ENCODE results near the gene BAZ2B. TPM values are rescaled to one million over a fixed set of nuclear protein-coding genes. Genes with fewer than 3 reads are reported as not detected.

BAZ2B gene
- total and polyA plus RNA-seq, 7 experiments from 2014 or later = 9.9 to 57.4 (median 15.3) TPM

- Mint-ChIP-seq H3K9me3 (no peaks in the 10 kb centered on the region), H3K27me3 (peaks cover 17 to 43% (median 37%) of the 10 kb centered on the region in 5 donors), H3K4me1 (peaks cover 10 to 18% (median 15%) of the 10 kb centered on the region in 7 donors), H3K4me3 (no peak overlapping the region), H3K36me3 (peaks cover 0 to 6% (median 2%) of the 10 kb centered on the region in 5 donors), H3K27ac (no peak overlapping the region)
- ATAC-seq (no peak), DNase-seq (no peak)
- Histone ChIP-seq H3K9me3 (ENCODE audit: control insufficient read depth in 2 of 3, low read length in 3 of 3) (no peaks in the 10 kb centered on the region), H3K4me1 (ENCODE audit: control insufficient read depth in 2 of 2, insufficient read depth in 2 of 2, low read length in 2 of 2) (peaks cover 4 to 5% of the 10 kb centered on the region in 2 donors), H3K36me3 (ENCODE audit: control insufficient read depth in 2 of 3, insufficient read depth in 3 of 3, low read length in 3 of 3) (no peaks in the 10 kb centered on the region), H3K27ac (ENCODE audit: low read depth, low read length) (no peak overlapping the region), H3K4me3 (ENCODE audit: low read length) (no peak overlapping the region), H3K27me3 (ENCODE audit: control insufficient read depth in 2 of 2, insufficient read depth in 2 of 2, low read length in 2 of 2) (peaks cover 3% of the 10 kb centered on the region in 2 donors)
- ChIA-PET POLR2A (no interaction called here), CTCF (no interaction called here)
- intact Hi-C loops (cut with micrococcal nuclease) = loop anchor here (2.0 to 10.0 kb wide), 3 partner anchors 95 to 287 kb away; partner anchors contain the start of genes CD302 (in 1 of the 2), LY75 (in 1 of the 2) and MARCHF7 (in 1 of the 2)
Measured at GRCh38 chr2:159617646-159618045, 1.3 kb upstream of the BAZ2B start.

- H3K4me1 ChIP-seq (ENCODE audit: control insufficient read depth in 2 of 2, insufficient read depth in 2 of 2, low read length in 2 of 2) = peaks cover 4 to 5% of the 10 kb centered on the region in 2 donors
- Mint-ChIP-seq H3K27ac (no peak overlapping the region), H3K36me3 (peaks cover 0 to 6% (median 2%) of the 10 kb centered on the region in 5 donors), H3K9me3 (no peaks in the 10 kb centered on the region), H3K4me3 (peak overlapping the region in 6 of 10 donors; percentile 61 to 95 (median 88)), H3K27me3 (peaks cover 17 to 48% (median 41%) of the 10 kb centered on the region in 5 donors), H3K4me1 (peaks cover 10 to 18% (median 15%) of the 10 kb centered on the region in 7 donors)
- CTCF ChIA-PET = no interaction called here
- peaks cover 3% of the 10 kb centered on the region in 2 donors for H3K27me3 ChIP-seq (ENCODE audit: control insufficient read depth in 2 of 2, insufficient read depth in 2 of 2, low read length in 2 of 2)
- DNase-seq = no peak
- ATAC-seq = no peak
- POLR2A ChIA-PET = no interaction called here
- intact Hi-C loops (cut with micrococcal nuclease) = loop anchor here (2.0 to 10.0 kb wide), 3 partner anchors 96 to 288 kb away; partner anchors contain the start of genes CD302 (in 1 of the 2), LY75 (in 1 of the 2) and MARCHF7 (in 1 of the 2)
- no peaks in the 10 kb centered on the region for H3K36me3 ChIP-seq (ENCODE audit: control insufficient read depth in 2 of 3, insufficient read depth in 3 of 3, low read length in 3 of 3)
- no peak overlapping the region for H3K4me3 ChIP-seq (ENCODE audit: low read length)
- no peak overlapping the region for H3K27ac ChIP-seq (ENCODE audit: low read depth, low read length)
- H3K9me3 ChIP-seq (ENCODE audit: control insufficient read depth in 2 of 3, low read length in 3 of 3) = no peaks in the 10 kb centered on the region
Measured at GRCh38 chr2:159617100-159617499, 752 bp upstream of the BAZ2B start.

- H3K27me3 Mint-ChIP-seq = peaks cover 17 to 49% (median 41%) of the 10 kb centered on the region in 5 donors
- peak overlapping the region; percentile 81 to 99 (median 89) for H3K4me3 Mint-ChIP-seq
- H3K9me3 Mint-ChIP-seq = no peaks in the 10 kb centered on the region
- ChIA-PET CTCF (no interaction called here), POLR2A (no interaction called here)
- Histone ChIP-seq H3K9me3 (ENCODE audit: control insufficient read depth in 2 of 3, low read length in 3 of 3) (no peaks in the 10 kb centered on the region), H3K27ac (ENCODE audit: low read depth, low read length) (peak overlapping the region; percentile 30), H3K36me3 (ENCODE audit: control insufficient read depth in 2 of 3, insufficient read depth in 3 of 3, low read length in 3 of 3) (no peaks in the 10 kb centered on the region), H3K27me3 (ENCODE audit: control insufficient read depth in 2 of 2, insufficient read depth in 2 of 2, low read length in 2 of 2) (peaks cover 3% of the 10 kb centered on the region in 2 donors), H3K4me1 (ENCODE audit: control insufficient read depth in 2 of 2, insufficient read depth in 2 of 2, low read length in 2 of 2) (peaks cover 4 to 5% of the 10 kb centered on the region in 2 donors), H3K4me3 (ENCODE audit: low read length) (peak overlapping the region; percentile 58)
- ATAC-seq (peak; percentile 78), DNase-seq (peak; percentile 7 to 51 (median 23))
- H3K4me1 Mint-ChIP-seq = peaks cover 10 to 18% (median 15%) of the 10 kb centered on the region in 7 donors
- peaks cover 0 to 4% (median 2%) of the 10 kb centered on the region in 5 donors for H3K36me3 Mint-ChIP-seq
- H3K27ac Mint-ChIP-seq = peak overlapping the region in 6 of 9 donors; percentile 3 to 90 (median 68)
- intact Hi-C loops (cut with micrococcal nuclease) = loop anchor here (2.0 to 10.0 kb wide), 4 partner anchors 97 to 289 kb away; partner anchors contain the start of genes MARCHF7 (in 2 of the 2), CD302 (in 1 of the 2) and LY75 (in 1 of the 2)
Measured at GRCh38 chr2:159615367-159616285, 722 bp downstream of the BAZ2B start.

GRCh38 chr2:159614534-159615366 lies 1.6 kb downstream of the BAZ2B start:
- H3K27me3 ChIP-seq (ENCODE audit: control insufficient read depth in 2 of 2, insufficient read depth in 2 of 2, low read length in 2 of 2) = peaks cover 3% of the 10 kb centered on the region in 2 donors
- peak in 1 of 9 donors; percentile 1 for DNase-seq
- Mint-ChIP-seq H3K4me3 (peak overlapping the region; percentile 81 to 99 (median 89)), H3K4me1 (peaks cover 10 to 18% (median 15%) of the 10 kb centered on the region in 7 donors), H3K27me3 (peaks cover 17 to 52% (median 41%) of the 10 kb centered on the region in 5 donors), H3K27ac (peak overlapping the region in 1 of 9 donors; percentile 57), H3K9me3 (no peaks in the 10 kb centered on the region), H3K36me3 (peaks cover 0 to 4% (median 0%) of the 10 kb centered on the region in 5 donors)
- ChIA-PET CTCF (no interaction called here), POLR2A (no interaction called here)
- H3K9me3 ChIP-seq (ENCODE audit: control insufficient read depth in 2 of 3, low read length in 3 of 3) = no peaks in the 10 kb centered on the region
- intact Hi-C loops (cut with micrococcal nuclease) = loop anchor here in 1 of 2 donors (2.0 to 10.0 kb wide), 4 partner anchors 98 to 290 kb away; partner anchors contain the start of genes CD302, LY75 and MARCHF7
- no peak overlapping the region for H3K4me3 ChIP-seq (ENCODE audit: low read length)
- no peaks in the 10 kb centered on the region for H3K36me3 ChIP-seq (ENCODE audit: control insufficient read depth in 2 of 3, insufficient read depth in 3 of 3, low read length in 3 of 3)
- ATAC-seq = peak; percentile 49
- no peak overlapping the region for H3K27ac ChIP-seq (ENCODE audit: low read depth, low read length)
- peaks cover 4 to 5% of the 10 kb centered on the region in 2 donors for H3K4me1 ChIP-seq (ENCODE audit: control insufficient read depth in 2 of 2, insufficient read depth in 2 of 2, low read length in 2 of 2)

GRCh38 chr2:159613651-159614285 lies 2.6 kb downstream of the BAZ2B start:
- H3K9me3 Mint-ChIP-seq = no peaks in the 10 kb centered on the region
- H3K36me3 ChIP-seq (ENCODE audit: control insufficient read depth in 2 of 3, insufficient read depth in 3 of 3, low read length in 3 of 3) = no peaks in the 10 kb centered on the region
- H3K4me3 ChIP-seq (ENCODE audit: low read length) = no peak overlapping the region
- POLR2A ChIA-PET = no interaction called here
- peaks cover 3% of the 10 kb centered on the region in 2 donors for H3K27me3 ChIP-seq (ENCODE audit: control insufficient read depth in 2 of 2, insufficient read depth in 2 of 2, low read length in 2 of 2)
- H3K36me3 Mint-ChIP-seq = peaks cover 0 to 4% (median 0%) of the 10 kb centered on the region in 5 donors
- ATAC-seq = no peak
- H3K4me3 Mint-ChIP-seq = peak overlapping the region in 3 of 10 donors; percentile 5 to 57 (median 36)
- H3K27ac Mint-ChIP-seq = no peak overlapping the region
- H3K4me1 ChIP-seq (ENCODE audit: control insufficient read depth in 2 of 2, insufficient read depth in 2 of 2, low read length in 2 of 2) = peaks cover 4 to 5% of the 10 kb centered on the region in 2 donors
- intact Hi-C loops (cut with micrococcal nuclease) = loop anchor here in 1 of 2 donors (2.0 to 10.0 kb wide), 4 partner anchors 97 to 291 kb away; partner anchors contain the start of genes CD302, LY75 and MARCHF7
- no peak overlapping the region for H3K27ac ChIP-seq (ENCODE audit: low read depth, low read length)
- peaks cover 10 to 18% (median 15%) of the 10 kb centered on the region in 7 donors for H3K4me1 Mint-ChIP-seq
- H3K27me3 Mint-ChIP-seq = peaks cover 17 to 52% (median 41%) of the 10 kb centered on the region in 5 donors
- CTCF ChIA-PET = no interaction called here
- no peak for DNase-seq
- H3K9me3 ChIP-seq (ENCODE audit: control insufficient read depth in 2 of 3, low read length in 3 of 3) = no peaks in the 10 kb centered on the region

Data from naive thymus-derived CD4-positive, alpha-beta T cell (primary cell).